Measurements from ENCODE around the gene SAMD8. TPM values are rescaled to one million over a fixed set of nuclear protein-coding genes. Genes with fewer than 3 reads are reported as not detected.
"Not testable (repeated sequence)": the region's sequence is repeated elsewhere in the genome, so short reads cannot be mapped to it uniquely, and the experiment has no call there.

Gene SAMD8
- total RNA-seq, 3 donors from 2014 or later: 12.1 to 26.6 (median 13.6) TPM

DNA sequence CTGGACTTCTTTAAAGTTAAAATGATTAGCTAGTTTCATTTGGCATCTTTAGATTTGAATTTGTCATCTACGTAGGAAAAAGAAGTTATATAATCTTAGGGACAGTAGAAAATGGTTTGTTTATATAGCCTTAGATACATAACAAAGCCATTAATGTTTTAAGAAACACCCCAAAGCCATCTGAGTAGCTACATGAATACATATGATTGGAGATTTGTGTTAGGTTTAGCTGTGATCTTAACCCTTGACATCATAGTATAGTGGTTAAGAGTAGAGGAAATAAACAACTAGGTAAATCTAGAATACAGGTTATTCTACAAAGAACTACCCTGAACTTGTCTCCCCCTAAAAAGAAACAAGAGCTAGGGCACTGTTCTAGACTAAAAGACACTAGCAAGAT lies 18.1 kb downstream of the SAMD8 start:
- Histone ChIP-seq H3K4me3 (no peak overlapping the region), H3K36me3 (ENCODE audit: low read depth) (no peaks in the 10 kb centered on the region), H3K9me3 (no peaks in the 10 kb centered on the region), H3K4me1 (ENCODE audit: low read depth) (no peaks in the 10 kb centered on the region)
- TF ChIP-seq, protein P1, sequence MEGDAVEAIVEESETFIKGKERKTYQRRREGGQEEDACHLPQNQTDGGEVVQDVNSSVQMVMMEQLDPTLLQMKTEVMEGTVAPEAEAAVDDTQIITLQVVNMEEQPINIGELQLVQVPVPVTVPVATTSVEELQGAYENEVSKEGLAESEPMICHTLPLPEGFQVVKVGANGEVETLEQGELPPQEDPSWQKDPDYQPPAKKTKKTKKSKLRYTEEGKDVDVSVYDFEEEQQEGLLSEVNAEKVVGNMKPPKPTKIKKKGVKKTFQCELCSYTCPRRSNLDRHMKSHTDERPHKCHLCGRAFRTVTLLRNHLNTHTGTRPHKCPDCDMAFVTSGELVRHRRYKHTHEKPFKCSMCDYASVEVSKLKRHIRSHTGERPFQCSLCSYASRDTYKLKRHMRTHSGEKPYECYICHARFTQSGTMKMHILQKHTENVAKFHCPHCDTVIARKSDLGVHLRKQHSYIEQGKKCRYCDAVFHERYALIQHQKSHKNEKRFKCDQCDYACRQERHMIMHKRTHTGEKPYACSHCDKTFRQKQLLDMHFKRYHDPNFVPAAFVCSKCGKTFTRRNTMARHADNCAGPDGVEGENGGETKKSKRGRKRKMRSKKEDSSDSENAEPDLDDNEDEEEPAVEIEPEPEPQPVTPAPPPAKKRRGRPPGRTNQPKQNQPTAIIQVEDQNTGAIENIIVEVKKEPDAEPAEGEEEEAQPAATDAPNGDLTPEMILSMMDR (IDR thresholded peaks at IDR 0.05): no peak
- no peak for ATAC-seq
- no peak for DNase-seq
- intact Hi-C loops (cut with DNase I, micrococcal nuclease): no loop called here

DNA sequence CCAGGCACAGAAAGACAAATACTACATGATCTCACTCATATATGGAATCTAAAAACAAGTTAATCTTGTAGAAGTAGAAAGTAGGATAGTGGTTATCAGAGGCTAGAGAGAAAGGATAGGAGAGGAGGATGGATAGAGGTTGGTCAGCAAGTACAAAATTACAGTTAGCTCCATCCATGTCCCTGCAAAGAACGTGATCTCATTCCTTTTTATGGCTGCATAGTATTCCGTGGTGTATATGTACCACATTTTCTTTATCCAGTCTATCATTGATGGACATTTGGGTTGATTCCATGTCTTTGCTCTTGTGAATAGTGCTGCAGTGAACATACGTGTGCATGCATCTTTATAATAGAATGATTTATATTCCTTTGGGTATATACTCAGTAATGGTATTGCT lies 22.2 kb downstream of the SAMD8 start:
- ATAC-seq; H3K4me3 ChIP-seq; DNase-seq; intact Hi-C loops (cut with DNase I, micrococcal nuclease); H3K36me3 ChIP-seq (ENCODE audit: low read depth); H3K9me3 ChIP-seq: not testable (repeated sequence)
- H3K4me1 ChIP-seq (ENCODE audit: low read depth): peaks cover 11% of the 10 kb centered on the region

DNA sequence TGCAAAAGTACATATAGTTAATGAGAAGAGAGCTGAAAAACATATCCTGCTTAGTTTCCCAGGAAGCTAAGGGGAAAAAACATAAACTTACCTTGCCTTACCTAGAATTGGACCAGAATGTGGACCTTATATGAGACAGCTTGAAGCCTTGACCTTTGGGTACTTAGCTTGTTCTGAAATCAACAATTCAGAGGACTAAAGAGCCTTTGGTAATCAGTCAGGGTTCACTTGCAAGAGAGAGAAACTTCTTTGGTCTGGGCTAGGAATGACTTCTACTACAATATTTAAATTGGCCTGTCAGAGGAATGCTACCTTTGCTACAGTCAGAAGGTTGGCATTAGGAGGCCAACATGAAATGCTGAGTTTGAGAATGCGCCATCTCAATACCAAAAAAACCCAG lies 24.9 kb downstream of the SAMD8 start:
- Histone ChIP-seq H3K4me1 (ENCODE audit: low read depth) (peaks cover 11% of the 10 kb centered on the region), H3K36me3 (ENCODE audit: low read depth) (no peaks in the 10 kb centered on the region), H3K4me3 (no peak overlapping the region), H3K9me3 (no peaks in the 10 kb centered on the region)
- TF ChIP-seq, protein P1 (IDR thresholded peaks at IDR 0.05): no peak
- DNase-seq: no peak
- no peak for ATAC-seq
- intact Hi-C loops (cut with DNase I, micrococcal nuclease): no loop called here

DNA sequence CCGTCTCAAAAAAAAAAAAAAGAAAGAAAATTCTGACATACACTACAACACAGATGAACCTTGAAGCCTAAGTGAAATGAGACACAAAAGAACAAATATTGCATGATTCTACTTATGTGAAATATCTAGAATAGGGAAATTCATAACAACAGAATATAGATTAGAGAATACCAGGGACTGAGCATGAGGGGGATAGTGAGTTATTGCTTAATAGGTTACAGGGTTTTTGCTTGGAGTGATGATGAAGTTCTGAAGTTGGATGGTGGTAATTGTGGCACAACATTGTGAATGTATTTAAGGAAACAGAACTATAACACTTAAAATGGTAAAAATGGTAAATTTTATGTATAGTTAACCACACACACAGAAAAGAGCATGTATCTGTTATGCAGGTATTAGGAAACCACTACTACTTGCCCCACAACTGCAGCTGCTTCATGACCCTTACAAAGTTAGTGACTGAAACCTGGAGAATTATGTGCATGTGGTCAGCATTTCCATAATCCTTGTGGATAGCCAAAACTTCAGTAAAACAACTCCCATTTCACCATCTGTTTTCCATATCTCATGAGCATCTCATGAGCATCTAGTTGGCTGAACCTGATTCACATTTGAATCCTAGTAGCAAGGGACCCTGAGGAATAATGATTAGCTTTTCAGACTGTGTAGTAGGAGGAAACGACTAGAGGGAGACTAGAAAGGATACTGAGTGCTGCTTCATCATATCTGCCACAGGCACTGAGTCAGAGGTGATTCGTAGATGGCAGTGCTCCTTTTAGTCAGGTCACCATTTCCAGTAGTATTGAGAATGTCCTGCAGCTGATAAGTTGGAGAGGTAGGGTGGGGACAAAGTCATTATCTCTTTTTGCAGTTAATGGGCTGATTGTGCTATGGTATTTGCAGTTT lies 26.3 kb downstream of the SAMD8 start:
- intact Hi-C loops (cut with DNase I, micrococcal nuclease): no loop called here
- DNase-seq (no peak), ATAC-seq (peak; percentile 53)
- no peaks in the 10 kb centered on the region for H3K36me3 ChIP-seq (ENCODE audit: low read depth)
- no peak overlapping the region for H3K4me3 ChIP-seq
- H3K4me1 ChIP-seq (ENCODE audit: low read depth): peaks cover 11% of the 10 kb centered on the region
- no peaks in the 10 kb centered on the region for H3K9me3 ChIP-seq
- TF ChIP-seq, protein P1 (IDR thresholded peaks at IDR 0.05): no peak

DNA sequence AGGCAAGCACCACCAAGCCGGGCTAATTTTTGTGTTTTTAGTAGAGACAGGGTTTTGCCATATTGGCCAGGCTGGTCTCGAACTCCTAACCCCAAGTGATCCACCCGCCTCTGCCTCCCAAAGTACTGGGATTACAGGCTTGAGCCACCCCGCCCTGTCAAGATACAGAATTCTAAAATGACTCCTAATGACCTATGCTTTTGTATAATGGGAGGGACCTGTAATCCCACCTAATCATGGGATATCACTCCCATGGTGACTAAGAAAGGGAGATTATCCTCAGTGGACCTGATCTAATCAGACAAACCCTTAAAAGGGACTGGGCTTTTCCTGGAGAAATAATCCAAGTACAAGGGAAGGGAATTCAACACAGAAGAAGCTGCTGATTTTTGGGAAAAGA lies 28.8 kb downstream of the SAMD8 start:
- ATAC-seq: no peak

DNA sequence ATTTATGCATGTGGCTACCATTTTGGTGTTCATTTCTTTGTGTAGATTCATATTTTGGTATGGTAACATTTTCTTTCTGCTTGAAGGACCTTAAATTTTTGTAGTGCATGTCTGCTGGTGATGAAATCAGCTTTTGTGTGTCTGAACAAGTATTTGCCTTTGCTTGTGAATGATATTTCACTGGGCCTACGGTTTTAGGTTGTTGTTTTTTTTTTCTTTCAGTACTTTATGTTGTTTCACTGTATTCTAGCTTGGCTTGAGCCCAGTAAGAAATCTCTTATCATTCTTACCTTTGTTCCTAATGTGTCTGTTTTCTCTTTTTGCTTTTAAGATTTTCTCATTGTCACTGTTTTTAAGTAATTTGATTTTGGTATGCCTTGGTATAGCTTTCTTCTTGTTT lies 31.9 kb downstream of the SAMD8 start:
- Histone ChIP-seq H3K4me1 (ENCODE audit: low read depth) (peaks cover 5% of the 10 kb centered on the region), H3K9me3 (no peaks in the 10 kb centered on the region), H3K36me3 (ENCODE audit: low read depth) (no peaks in the 10 kb centered on the region), H3K4me3 (no peak overlapping the region)
- intact Hi-C loops (cut with DNase I, micrococcal nuclease): no loop called here
- TF ChIP-seq, protein P1 (IDR thresholded peaks at IDR 0.05): no peak
- no peak for DNase-seq
- ATAC-seq: no peak

More for the DNA sequence above, 28.8 kb downstream of the SAMD8 start:
- DNase-seq: no peak
- H3K9me3 ChIP-seq: no peaks in the 10 kb centered on the region
- TF ChIP-seq, protein P1 (IDR thresholded peaks at IDR 0.05): no peak
- intact Hi-C loops (cut with DNase I, micrococcal nuclease): no loop called here
- H3K4me3 ChIP-seq: no peak overlapping the region
- H3K36me3 ChIP-seq (ENCODE audit: low read depth): no peaks in the 10 kb centered on the region
- H3K4me1 ChIP-seq (ENCODE audit: low read depth): peaks cover 17% of the 10 kb centered on the region

Data from mucosa of descending colon (tissue), 3 donors.